HG02571 (cell line): ENCODE results near the gene C10orf71.

Source experiments
- ATAC-seq: cut with Tn5 transposase; IDR thresholded peaks from one replicate; pipeline ENCODE4 v1.9.1; 2021; ENCODE audit warnings: mild to moderate bottlenecking, moderate library complexity; ENCODE audit not compliant: unreplicated experiment

The C10orf71 gene

DNA sequence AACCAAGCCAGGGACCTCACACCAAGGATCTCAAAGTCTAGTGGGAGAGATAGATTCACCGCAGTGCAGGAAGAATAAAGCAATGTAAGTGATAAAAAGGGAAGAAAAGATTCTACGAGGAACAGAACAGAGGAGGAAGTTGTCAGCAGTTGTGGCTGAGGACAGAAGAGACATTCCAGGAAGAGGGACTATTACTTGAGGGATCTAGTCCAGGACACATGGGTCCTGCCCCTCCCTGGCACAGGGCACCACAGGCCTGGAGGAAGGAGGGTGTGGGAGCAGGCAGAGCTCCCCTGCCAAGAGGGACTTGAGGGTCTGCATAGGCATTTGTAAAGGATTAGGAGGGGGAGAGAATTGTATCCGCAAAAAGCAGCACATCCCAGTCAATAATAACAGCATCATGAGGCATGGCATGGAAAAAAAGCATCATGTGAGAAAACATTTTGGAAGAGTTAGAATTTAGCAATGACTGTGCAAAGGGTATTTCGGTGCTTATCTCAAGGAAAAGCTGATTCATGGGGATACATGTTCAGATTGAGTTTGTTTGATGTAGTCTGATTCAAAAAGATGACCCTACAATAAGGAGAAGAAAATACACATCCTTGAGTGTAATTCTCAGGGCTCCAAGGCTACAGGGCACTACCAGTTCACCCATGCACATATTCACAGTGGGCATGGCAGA lies 12.7 kb downstream of the C10orf71 start:
- ATAC-seq, result no peak

DNA sequence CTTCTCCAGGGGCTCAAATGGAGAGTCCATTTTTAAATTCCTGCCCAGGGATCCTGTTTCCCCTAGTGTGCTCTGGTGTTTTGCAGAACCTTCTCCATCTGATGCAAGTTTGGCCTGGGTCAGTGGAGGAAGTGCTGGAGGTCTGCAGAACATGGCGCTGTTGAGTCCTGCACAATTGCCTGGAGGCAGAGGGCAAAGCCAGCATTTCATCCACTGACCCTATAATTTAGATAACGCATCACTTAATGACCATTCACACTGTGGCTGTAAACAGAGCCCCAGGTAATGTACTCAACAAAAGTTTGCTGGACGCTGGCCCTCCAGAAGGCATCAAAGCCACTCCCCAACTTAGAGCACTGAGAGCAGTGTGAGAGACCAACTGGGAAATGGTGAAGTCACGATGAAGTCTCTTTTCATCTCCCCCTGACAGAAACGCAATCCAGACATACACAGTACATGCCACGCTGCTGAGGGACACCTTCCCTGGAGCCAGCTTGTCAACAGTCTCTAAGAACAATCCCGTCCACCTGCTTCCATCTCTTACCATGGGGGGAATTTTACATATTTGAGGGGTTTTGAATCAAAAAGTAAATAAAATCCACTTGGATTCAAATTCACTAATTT lies 13.4 kb downstream of the C10orf71 start:
- ATAC-seq, result no peak

DNA sequence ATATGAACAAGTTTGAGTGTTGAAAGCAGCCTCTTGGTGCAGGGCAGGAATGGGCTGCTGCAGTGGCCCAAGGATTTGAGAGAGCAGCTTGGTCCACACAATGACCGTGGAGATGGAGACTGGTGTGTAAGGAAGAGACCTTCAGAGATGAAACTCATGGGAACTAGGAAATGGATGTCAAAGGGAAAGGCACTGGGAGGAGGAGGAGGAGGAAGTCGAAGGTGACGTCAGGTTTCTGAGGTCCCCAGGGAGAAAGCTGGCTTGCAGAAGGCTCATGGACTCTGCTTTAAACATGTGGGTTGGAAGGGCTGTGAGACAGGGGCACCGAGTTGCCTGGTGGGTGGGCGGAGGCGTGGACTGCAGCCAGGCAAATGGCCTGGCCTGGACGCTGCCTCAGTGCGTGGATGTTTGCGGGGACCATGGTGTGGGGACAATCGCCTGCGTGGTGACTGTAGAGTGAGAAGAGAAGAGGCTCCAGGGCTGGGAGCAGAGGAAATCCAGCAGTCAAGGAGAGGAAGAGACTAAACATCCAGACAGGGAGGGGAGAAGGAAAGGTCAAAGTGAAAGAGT lies 14.6 kb downstream of the C10orf71 start:
- ATAC-seq, result no peak

DNA sequence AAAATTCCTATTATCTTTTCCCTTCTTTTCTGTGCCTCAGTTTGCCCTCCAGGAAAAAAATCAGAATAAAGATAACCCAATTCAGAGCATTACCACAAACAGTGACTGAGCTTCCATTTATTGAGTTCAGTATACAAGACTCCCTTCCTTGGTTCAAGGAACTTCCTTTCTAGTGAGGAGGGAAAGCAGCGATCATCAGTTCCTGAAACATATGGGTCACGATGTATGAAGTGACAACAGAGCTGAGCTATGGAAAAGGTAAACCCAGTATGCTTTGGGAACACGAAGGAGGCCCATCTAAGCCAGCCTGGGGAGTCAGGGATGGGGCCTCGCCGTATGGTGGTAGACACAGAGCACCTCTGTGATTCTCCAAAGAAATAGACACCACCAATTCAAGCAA lies 15.8 kb downstream of the C10orf71 start:
- no peak for ATAC-seq

DNA sequence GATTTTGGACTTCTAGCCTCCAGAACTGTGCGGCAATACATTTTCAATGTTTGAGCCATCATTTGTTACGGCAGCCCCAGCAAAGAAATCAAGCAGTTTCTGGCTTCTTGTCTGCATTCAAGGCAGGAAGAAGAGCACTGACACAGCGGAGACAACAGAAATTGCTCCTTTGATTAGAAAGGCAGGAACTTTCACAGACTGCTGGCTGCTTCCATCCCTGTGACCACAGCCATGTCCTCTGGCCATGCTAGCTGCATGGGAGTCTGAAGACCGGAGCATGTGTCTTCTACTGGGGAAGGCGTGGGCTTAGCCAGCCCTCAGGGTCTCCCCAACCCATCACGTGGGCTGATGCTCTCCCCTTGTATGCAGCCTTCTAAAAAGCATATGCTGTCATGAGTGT lies 19.1 kb downstream of the C10orf71 start:
- no peak for ATAC-seq

DNA sequence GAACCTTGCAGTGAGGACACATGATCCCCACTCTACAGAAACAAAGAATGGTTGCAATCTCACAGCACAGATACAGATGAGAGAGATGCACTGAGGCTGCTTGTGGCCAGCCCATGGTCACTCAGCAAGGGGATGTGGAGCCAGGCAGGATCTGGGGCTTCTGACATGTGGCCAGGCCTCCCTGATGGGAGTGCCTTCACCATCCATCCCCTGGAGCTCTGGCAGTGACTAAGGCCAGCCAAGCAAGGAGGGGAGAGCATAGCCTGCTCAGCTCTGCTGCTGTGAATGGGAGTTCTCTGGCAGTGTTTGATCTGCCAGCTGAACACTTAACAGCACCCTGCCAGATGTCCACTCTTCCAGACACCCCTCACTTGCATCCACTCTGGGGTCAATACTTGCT lies 19.8 kb downstream of the C10orf71 start:
- ATAC-seq, result no peak

DNA sequence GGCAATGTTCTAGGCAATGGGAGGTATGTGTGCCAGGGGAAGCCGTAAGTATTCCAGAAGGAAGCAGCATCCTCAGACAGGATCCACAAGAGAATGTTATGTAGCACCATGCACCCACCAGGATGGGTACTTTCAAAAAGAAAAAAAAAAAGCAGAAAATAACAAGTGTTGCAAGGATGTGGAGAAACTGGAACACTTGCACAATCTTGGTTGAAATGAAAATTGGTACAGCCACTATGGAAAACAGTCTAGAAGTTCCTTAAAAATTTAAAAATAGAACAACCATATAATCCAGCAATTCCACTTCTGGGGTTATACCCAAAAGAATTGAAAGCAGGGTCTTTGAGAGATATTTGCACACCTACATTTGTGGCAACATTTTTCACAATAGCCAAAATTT lies 20.2 kb downstream of the C10orf71 start:
- ATAC-seq, result no peak

DNA sequence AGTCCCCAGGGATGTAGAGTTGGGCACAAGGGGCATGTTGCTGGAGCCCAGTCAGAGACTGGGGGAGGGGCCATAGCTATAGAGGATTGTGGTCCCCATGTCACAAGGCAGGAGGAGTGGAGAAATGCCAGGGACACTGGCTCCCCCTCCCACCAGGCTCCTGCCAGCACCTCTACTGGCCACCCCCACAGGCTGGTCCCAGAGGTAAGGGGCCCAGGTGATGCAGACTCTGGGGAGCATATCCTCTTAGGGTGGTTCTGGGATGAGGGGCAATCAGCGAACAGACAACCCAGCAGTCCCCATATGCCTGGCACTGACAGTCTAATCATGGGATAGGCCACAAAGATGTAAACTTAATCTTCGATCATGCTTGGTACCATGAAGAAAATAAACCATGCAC lies 21.2 kb downstream of the C10orf71 start:
- ATAC-seq, result no peak

DNA sequence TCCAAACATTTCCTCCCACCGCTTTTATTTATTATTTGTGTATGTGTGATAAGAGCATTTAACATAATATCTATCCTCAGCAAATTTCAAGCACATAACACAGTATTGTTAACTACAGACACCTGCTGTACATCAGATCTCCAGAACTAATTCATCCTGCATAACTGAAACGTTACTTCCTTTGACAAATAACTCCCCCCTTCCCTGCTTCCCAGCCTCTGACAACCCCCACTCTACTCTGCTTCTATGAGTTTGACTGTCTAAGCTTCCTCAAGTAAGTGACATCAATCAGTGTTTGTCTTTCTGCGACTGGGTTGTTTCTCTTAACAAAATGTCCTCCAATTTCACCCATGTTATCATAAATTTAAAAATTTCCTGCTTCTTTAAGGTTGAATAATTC lies 22.1 kb downstream of the C10orf71 start:
- no peak for ATAC-seq

DNA sequence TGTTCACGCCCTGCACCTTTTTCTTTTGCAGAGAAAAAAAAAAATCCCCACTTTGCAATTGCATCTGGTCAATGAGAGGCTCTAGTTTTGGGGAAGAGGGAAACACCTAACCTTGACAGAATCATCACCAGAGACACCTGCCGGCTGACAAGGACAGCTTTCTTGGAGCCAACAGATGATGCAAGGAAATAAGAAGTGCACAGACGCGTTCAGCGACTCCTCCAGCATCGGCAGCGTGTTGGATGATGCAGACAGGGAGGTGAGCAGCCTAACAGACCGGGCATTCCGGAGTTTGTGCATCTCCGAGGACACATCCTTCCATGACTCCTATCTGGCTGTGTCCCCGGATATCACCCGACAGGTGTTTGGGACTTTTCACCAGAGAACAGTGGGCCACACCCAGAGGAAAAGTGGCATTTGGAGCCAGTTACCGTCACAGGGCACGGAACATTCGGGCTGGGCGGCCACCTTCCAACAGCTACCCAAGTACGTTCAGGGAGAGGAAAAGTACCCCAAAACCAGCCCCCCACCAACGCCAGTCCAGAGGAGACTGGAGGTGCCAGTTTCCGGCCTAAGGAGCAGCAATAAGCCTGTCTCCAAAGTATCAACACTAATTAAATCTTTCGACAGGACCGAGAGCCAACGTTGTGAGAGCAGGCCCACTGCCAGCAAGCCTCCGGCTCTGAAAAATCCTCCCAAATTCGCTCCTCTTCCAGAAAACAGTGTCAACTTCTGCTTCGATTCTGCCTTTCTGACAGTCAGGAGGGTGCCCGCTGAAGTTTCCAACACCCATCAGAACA lies 23.6 kb downstream of the C10orf71 start:
- no peak for ATAC-seq

DNA sequence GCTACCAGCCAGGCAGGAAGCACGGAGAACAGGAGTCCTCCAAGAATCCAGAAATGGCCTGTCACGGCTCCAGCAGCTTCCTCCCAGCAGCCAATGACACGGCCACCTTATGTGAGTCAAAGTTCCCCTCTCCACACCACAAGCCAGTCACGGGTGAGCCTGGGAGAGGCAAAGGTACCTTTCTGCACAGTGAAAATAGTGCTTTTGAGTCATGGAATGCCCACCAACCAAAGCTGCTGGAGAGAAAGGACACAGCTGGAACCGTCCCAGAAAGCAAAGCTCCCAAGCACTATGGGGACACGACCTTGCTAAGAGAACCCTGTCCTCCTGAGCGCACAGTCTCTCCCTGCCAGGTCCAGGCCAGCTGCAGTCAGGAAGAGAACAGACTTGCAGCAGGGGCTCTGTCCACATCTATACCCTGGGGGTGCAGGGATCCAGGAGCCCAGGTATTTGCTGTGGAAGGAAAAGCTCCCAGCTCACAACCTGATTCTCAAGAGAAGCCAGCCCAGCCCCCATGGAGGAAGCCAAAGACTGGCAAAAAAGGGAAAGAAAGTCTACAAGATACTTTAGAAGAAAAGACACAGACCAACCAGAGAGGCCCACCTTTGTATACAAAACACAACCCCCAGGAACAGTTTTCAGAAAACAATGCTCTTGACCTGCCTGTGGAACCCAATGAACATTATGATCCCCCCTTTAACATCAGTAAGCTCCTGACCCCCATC lies 24.4 kb downstream of the C10orf71 start:
- no peak for ATAC-seq

DNA sequence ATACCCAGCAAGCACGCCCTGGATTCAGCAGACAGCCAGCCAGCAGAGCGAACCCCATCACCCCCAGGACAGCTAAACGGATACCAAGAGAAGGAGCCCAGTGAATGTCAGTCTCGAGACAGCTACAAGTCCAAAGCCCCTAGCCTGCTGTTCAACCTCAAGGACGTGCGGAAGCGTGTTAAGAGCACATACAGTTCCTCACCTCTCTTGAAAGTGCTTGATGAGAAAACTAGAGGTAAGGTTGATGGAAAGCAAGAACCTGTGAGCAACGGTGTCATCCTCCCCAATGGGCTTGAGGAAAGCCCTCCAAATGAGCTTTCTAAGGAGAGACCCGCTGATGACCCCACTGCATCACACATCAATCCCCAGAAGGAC lies 24.9 kb downstream of the C10orf71 start:
- ATAC-seq, result no peak

DNA sequence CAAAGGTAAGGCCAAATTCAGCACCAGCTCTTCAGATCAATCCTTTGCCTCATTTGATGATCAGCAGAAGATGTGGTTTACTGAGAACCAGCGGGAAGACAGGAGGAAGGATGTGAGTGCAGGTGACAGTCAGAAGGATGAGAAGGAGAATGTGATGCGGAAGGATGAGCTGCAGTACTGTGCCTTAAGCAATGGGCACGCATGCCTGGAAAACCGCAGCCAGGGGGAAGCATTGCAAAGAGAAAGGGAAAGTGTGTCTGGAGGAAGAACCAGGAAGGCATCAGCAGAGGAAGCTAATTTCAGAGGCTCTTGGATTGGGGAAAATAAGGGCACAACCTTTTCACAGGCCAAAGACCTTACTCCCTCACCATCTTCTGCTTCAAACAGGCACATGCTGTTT lies 25.7 kb downstream of the C10orf71 start:
- no peak for ATAC-seq

DNA sequence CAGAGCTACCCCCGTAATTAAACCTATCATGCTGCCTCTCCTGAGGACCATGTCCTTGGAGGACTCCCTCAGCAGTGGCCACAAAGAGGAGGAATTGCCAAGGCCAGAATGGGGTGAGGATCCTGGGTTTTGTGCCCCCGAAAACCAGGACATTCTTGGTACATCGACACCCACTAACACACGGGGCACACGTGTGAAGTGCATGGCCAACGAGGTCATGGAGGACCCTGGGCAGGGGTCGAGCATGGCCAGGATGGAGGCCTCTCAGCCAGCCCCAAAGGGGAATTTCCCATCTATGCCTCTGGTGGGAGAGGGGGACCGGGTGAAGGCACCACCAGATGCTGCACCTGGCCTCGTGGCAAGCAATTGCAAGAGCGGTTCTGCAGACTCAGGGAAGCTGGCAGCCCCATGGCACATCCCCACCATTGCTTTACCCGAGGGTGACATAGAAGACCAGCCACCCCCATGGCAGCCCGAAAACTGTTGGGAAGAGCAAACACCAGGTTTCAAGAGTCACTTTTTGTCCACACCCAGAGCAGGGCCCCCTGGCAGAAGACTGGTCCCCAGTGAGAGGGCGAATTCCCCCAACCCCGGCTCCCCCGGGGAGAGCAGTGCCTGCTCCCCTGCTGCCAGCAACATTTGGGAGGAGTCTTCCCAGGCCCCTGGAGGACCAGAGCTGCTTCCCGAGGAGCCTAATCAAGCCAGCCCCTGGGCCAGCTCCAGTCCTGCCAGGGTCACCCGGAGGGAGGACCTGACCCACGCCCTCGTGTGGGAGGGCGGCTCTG lies 26.4 kb downstream of the C10orf71 start:
- ATAC-seq, result no peak

DNA sequence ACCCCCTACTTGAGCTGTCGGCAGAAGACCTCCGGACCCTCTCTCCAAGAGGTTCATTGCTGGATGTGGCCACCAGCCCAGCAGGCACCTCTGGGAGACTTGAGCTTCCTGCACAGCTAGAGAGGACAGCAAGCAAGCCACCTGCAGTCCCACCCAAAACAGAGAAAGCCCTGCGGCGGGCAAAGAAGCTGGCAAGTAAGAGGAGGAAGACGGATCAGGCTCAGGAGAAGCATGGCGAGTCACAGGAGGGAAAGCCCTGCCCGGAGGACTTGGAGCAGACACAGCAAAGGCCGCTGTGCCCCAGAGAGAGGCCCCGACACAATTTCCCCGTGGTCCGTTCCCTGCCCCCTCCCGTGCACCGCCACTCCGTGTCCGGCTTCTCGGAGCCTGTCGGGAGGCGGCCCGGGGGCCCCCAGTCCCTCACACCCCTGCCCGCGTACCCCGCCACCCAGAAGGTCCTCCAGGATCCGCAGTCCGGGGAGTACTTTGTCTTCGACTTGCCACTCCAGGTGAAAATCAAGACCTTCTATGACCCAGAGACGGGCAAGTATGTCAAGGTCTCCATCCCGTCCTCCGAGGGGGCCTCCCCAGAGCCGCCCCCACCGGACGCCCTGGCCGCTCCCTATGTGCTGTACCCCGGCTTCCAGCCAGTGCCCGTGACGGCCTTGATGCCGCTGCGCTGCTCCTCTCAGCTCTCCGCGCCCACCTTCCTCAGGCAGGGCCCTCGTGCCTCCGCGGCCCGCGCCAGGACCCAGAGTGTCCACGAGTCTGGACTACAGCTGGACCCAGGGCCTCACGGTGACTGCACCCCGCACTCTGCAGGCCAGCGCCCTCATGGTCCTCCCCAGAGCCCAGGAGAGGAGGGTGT lies 27.2 kb downstream of the C10orf71 start:
- ATAC-seq, result no peak

DNA sequence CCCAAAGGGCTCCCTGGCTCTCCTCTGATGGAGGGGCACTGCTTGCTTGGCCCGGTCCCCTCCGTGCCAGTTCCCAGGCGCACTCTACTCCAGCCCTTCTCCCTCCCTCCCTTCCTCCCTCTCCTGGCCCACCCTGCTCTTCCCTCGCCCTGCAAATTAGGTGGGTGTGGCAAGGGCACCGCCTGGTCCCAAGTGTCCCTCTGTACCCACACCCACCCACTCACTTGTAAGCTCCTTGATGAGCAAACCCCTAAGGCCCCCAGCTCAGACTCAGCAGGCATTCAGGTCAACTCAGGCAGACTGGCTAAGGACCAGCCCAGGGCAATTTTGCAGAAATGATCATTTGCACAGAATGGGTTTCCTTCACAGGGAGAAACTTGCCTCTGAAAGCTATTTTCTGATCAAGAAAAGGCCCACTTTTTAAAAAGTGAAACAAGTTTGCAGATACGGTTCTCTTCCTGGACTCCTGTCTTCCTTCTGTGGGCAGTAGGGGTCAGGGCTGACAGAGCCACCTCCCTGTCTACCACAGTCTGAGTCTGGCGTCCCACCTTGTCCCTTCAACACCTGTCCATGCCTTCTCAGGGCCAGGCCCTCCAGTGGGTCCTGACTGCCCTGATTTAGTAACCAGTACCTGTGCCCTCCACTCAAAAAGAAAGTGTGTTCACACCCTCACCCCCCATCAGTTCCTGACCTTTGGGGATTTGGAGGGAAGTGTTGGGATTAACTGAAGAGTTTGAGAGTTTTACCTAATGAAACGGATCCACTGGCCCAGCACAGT lies 28.3 kb downstream of the C10orf71 start:
- no peak for ATAC-seq

DNA sequence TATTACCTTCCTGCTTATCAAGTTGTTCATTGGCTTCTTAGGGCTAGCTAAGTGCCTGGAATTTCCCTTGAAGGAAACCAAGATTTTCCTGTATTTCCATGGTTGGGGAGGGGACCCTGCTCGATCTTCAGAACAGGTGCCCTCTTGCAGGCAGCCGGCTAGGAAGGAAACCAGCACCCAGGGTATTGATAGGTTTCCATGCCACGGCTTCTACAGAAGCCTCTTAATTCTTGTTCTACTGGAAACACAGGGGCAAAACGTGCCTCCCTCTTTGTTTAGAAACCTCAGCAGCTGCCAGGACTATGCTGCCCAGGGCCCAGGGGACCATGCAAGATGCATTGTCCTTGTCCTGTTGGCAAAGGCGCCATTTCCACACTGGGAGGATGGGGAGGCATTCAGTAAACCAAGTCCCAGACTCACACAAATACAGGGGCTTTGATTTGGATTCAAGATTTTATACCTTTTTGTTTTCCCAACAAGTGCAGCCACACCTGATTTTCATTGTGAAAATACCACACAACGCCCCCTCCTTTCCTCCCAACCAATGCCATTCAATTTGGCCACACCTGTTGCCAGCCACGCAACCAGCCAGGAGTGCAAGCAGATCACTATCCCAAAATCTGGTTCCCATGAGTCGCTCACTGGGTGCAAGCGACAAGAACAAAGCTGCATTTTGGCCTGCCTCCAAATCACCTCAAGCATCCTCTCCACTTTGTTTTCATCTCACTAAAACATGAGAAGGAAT lies 29.6 kb downstream of the C10orf71 start:
- no peak for ATAC-seq

DNA sequence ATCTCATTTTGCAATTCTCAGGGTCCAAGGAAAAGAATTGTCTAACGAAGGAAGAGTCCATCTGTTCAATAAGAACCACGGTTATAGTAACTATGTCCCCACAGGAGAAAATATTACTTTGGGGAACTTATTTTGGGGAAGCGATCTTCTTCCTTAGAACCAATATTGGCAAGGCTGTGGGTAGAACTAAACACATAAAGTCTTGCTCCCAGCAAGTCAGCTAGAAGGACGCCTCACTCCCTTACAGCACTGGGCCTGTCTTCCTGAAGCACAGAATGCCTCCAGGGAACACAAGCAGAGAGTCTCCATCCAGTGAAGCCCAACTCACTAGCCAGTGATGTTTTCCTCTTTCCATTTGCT lies 30.2 kb downstream of the C10orf71 start:
- no peak for ATAC-seq
